HCT116 (cell line): Measurements from ENCODE around the gene PARG. TPM values are rescaled to one million over a fixed set of nuclear protein-coding genes. Genes with fewer than 3 reads are reported as not detected.
"Not testable (repeated sequence)": the region's sequence is repeated elsewhere in the genome, so short reads cannot be mapped to it uniquely, and the experiment has no call there.

Experiments
- ATAC-seq: fragments of 200-7000 bp; cut with Tn5 transposase; 2 replicates; pipeline ENCODE4 v1.9.1; 2020; ENCODE audit warnings: mild to moderate bottlenecking, moderate library complexity
- BruUV-seq: library from RNA; stranded (reverse); fragments of 400-500 nt; replicated peaks from 2 replicates; lab custom pipeline; 2021; lab: Mats Ljungman, UMichigan
- CTCF ChIA-PET: fragments of 300-600 bp; sonication (Branson Sonifier 250); formaldehyde crosslinking; loops from one replicate; lab custom pipeline; 2021; ENCODE audit warnings: antibody characterized with exemption; lab: Charles Lee
- POLR2A ChIA-PET: fragments of 300-600, 350-600 bp; sonication (Branson Sonifier 250); formaldehyde crosslinking; loops from one replicate; lab custom pipeline; 2021; ENCODE audit warnings: antibody characterized with exemption; lab: Charles Lee
- RAD21 ChIA-PET, 2 experiments: fragments of 300-600 bp; sonication (Branson Sonifier 250); formaldehyde crosslinking; loops; one replicate each; lab custom pipeline; 2023; ENCODE audit warnings: low total read pairs in 2 of 2; ENCODE audit not compliant: uncharacterized antibody in 2 of 2, unreplicated experiment in 2 of 2, low non-redundant PET in 1 of 2; lab: Charles Lee
- DNase-seq: peaks from one replicate; pipeline ENCODE4 v3.0.0-alpha.2; 2010; ENCODE audit warnings: low read depth, low spot score
- H2AFZ ChIP-seq: fragments of 200-600 bp; shearing (Covaris generic), sonication (generic); 2 replicates; pipeline ENCODE4 v1.6.1; 2017; ENCODE audit warnings: low read depth, mixed run types, mixed read lengths, antibody characterized with exemption, low read length; ENCODE audit not compliant: poor library complexity, severe bottlenecking
- H3K27ac ChIP-seq: 2 replicates; pipeline ENCODE4 v1.5.1; 2012; ENCODE audit warnings: low read depth, low read length
- H3K27me3 ChIP-seq: fragments of 200-600 bp; sonication (generic); 2 replicates; pipeline ENCODE4 v1.6.1; 2016; ENCODE audit warnings: mixed run types, low read length, mixed read lengths; ENCODE audit not compliant: insufficient read depth
- H3K36me3 ChIP-seq, 2 experiments: fragments of 200-500 bp in 1 of 2; fragments of 200-600 bp in 1 of 2; sonication (Bioruptor generic) in 1 of 2; sonication (generic) in 1 of 2; 2 replicates each; pipeline versions ENCODE4 v1.5.1 to v1.6.1; 2014 to 2016; ENCODE audit warnings: low read length in 2 of 2, inconsistent platforms in 1 of 2, mixed read lengths in 1 of 2, mixed run types in 1 of 2; ENCODE audit not compliant: insufficient read depth in 2 of 2, control insufficient read depth in 1 of 2
- H3K4me1 ChIP-seq, 2 experiments: fragments of 200-600 bp in 1 of 2; sonication (generic) in 1 of 2; 2 replicates each; pipeline versions ENCODE4 v1.5.1 to v1.6.1; 2012 to 2017; ENCODE audit warnings: low read length in 2 of 2, inconsistent platforms in 1 of 2, mild to moderate bottlenecking in 1 of 2, mixed read lengths in 1 of 2, mixed run types in 1 of 2, moderate library complexity in 1 of 2; ENCODE audit not compliant: insufficient read depth in 2 of 2, control insufficient read depth in 1 of 2
- H3K4me2 ChIP-seq: fragments of 200-600 bp; sonication (generic); 2 replicates; pipeline ENCODE4 v1.6.1; 2017; ENCODE audit warnings: mixed run types, low read length, mixed read lengths
- H3K4me3 ChIP-seq, 2 experiments: fragments of 200-600 bp in 1 of 2; sonication (generic) in 1 of 2; replicated peaks in 1 of 2; 2 replicates each; pipeline ENCODE4 v1.5.1; 2011 to 2016; ENCODE audit warnings: low read length in 2 of 2, control low read depth in 1 of 2, low read depth in 1 of 2, mild to moderate bottlenecking in 1 of 2, mixed read lengths in 1 of 2, mixed run types in 1 of 2
- H3K79me2 ChIP-seq: fragments of 200-600 bp; sonication (generic); 2 replicates; pipeline ENCODE4 v1.6.1; 2017; ENCODE audit warnings: mild to moderate bottlenecking, mixed run types, low read length, moderate library complexity, mixed read lengths; ENCODE audit not compliant: insufficient read depth
- H3K9ac ChIP-seq: fragments of 200-600 bp; sonication (generic); 2 replicates; pipeline ENCODE4 v1.6.1; 2016; ENCODE audit warnings: low read length, mixed read lengths
- H3K9me2 ChIP-seq: fragments of 200-600 bp; sonication (generic), shearing (Covaris generic); 2 replicates; pipeline ENCODE4 v1.6.1; 2017; ENCODE audit warnings: mixed run types, mild to moderate bottlenecking, moderate library complexity; ENCODE audit not compliant: insufficient read depth
- H3K9me3 ChIP-seq, 2 experiments: fragments of 200-500 bp in 1 of 2; fragments of 200-600 bp in 1 of 2; sonication (Bioruptor generic) in 1 of 2; sonication (generic) in 1 of 2; 2 replicates each; pipeline ENCODE4 v1.6.1; 2014 to 2017; ENCODE audit warnings: low read length in 2 of 2, mixed read lengths in 2 of 2, inconsistent platforms in 1 of 2, low read depth in 1 of 2, mild to moderate bottlenecking in 1 of 2, mixed run types in 1 of 2, moderate library complexity in 1 of 2; ENCODE audit not compliant: control insufficient read depth in 1 of 2, insufficient read depth in 1 of 2
- H4K20me1 ChIP-seq: fragments of 200-600 bp; sonication (generic), shearing (Covaris generic); 2 replicates; pipeline ENCODE4 v1.6.1; 2017; ENCODE audit warnings: mixed run types, mild to moderate bottlenecking, moderate library complexity; ENCODE audit not compliant: insufficient read depth
- intact Hi-C: fragments of 100-400 bp; cut with micrococcal nuclease; formaldehyde crosslinking; loops from 2 replicates; pipeline ENCODE4 v1.10.0; 2022
- total RNA-seq: library from RNA; stranded (reverse); gene quantifications from one replicate; pipeline ENCODE4 v1.2.1, GENCODE V29; 2021; ENCODE audit not compliant: unreplicated experiment

The PARG gene
- total RNA-seq, 1 experiment from 2014 or later = 30.4 TPM

DNA sequence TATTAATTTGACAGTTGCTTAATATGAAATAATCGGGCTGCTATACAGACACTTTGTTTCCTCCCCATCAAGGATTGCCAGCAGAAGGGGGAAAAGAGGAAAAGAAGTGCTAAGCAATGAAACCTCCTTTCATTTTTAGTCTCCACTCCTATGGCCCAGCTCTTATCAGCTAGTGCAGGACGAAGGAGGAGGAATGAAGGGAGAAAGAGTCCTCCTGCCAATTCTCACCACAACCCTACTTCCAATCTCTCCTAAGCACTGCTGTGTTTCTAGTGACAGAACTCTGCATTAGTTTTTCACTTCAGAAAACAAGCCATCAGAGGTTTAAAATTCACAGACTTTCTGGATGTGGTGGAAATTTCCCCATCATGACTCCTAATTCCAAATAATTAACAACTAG is 41.8 kb downstream of the PARG start:
- not testable (repeated sequence) for BruUV-seq, DNase-seq

DNA sequence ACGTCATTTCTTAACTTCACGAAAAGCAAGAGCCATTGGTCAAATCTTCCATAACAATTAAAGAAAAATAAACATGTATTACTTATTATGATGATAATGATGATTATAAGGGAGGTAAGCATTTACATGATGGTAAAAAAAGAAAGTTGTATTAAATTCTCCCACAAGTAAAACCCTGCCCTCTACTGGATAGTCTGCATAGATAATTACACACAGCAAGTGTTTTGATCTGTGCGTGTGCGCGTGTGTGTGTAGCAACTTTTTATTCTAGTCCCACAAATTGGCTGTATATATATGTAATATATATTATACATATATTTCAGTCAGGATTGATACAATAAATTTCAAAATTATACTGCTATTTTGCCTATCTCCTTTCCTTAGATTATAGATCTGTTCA is 51.8 kb downstream of the PARG start:
- H3K4me3 ChIP-seq, intact Hi-C loops, H2AFZ ChIP-seq, H3K9me2 ChIP-seq, POLR2A ChIA-PET, H3K9me3 ChIP-seq, H3K4me1 ChIP-seq, ATAC-seq, H3K27ac ChIP-seq, RAD21 ChIA-PET, BruUV-seq, DNase-seq, H4K20me1 ChIP-seq, H3K79me2 ChIP-seq, H3K27me3 ChIP-seq, CTCF ChIA-PET, H3K9ac ChIP-seq, H3K36me3 ChIP-seq, H3K4me2 ChIP-seq: not testable (repeated sequence)

More for the DNA sequence above, 41.8 kb downstream of the PARG start:
- H3K9me3 ChIP-seq, H3K9ac ChIP-seq, POLR2A ChIA-PET, H2AFZ ChIP-seq, intact Hi-C loops, H3K27me3 ChIP-seq, H3K4me3 ChIP-seq, CTCF ChIA-PET, RAD21 ChIA-PET, H3K27ac ChIP-seq, H3K79me2 ChIP-seq, H4K20me1 ChIP-seq, H3K9me2 ChIP-seq, H3K36me3 ChIP-seq, H3K4me1 ChIP-seq, ATAC-seq, H3K4me2 ChIP-seq: not testable (repeated sequence)

DNA sequence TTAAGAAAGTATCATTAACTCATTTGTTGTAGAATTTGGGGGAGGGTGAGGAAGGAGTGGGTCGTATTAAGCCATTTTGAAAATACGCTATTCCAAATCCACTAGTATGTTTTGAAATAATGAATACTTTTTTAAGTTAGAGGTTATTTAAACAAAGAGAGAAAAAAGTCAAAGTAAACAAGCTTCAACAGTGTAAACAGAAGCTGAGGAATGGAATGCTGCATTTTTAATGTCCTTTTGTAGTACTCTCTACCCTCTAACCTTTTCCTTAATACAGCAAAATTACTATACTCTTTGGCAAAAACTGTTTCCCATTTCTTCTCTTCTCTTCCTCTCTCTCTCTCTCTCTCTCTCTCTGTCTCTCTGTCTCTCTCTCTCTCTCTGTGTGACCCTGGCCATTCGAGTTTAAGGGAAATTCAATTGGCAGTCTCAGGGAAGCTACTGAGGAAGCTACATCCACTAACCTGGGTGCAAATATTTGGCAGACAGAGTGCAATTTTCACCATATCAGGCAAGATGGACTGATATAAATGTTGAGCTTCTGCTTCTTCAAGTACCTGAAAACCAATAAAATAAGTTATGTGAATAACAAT is 57.0 kb downstream of the PARG start:
- POLR2A ChIA-PET, H4K20me1 ChIP-seq, H3K36me3 ChIP-seq, DNase-seq, ATAC-seq, BruUV-seq, H3K9ac ChIP-seq, H3K4me1 ChIP-seq, CTCF ChIA-PET, intact Hi-C loops, RAD21 ChIA-PET, H3K4me2 ChIP-seq, H3K9me3 ChIP-seq, H2AFZ ChIP-seq, H3K79me2 ChIP-seq, H3K27ac ChIP-seq, H3K9me2 ChIP-seq, H3K4me3 ChIP-seq, H3K27me3 ChIP-seq: not testable (repeated sequence)

DNA sequence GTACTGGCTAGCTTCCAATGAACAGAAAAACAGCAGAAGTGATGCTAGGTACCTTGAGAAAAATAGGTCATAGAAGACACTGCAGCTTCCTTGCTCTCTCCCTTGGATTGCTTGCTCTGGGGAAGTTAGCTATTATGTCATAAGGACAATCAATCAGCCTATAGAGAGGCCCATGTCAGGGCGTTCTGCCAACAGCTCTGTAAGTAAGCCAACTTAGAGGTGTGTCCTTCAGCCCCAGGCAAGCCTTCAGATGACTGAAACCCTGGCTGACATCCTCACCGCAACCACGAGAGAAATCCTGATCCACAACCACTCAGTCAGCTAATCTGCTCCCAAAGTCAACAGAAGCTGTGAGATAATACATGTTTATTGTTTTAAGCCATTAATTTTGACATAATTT is 58.0 kb downstream of the PARG start:
- DNase-seq, POLR2A ChIA-PET: not testable (repeated sequence)

More for the DNA sequence above, 58.0 kb downstream of the PARG start:
- ATAC-seq = peak; percentile 53
- H4K20me1 ChIP-seq, H3K27me3 ChIP-seq, H3K4me3 ChIP-seq, H3K4me2 ChIP-seq, RAD21 ChIA-PET, CTCF ChIA-PET, H2AFZ ChIP-seq, intact Hi-C loops, H3K9me3 ChIP-seq, H3K9me2 ChIP-seq, H3K9ac ChIP-seq, BruUV-seq, H3K36me3 ChIP-seq, H3K79me2 ChIP-seq, H3K4me1 ChIP-seq, H3K27ac ChIP-seq: not testable (repeated sequence)
